SHP77 treated with DMSO at 0.1 percent for 48 hours (cell line): ENCODE results near the gene TEAD4.

Source experiments
- DNase-seq: peaks from one replicate; lab custom pipeline; 2025; lab: John Stamatoyannopoulos, UW

The TEAD4 gene

GRCh38 chr12:2960996-2961616 lies 1.9 kb downstream of the TEAD4 start:
- DNase-seq: no peak

- DNase-seq: no peak
These were observed 2.5 kb downstream of the TEAD4 start for GRCh38 chr12:2961705-2962104.

GRCh38 chr12:2963154-2963759 lies 4.1 kb downstream of the TEAD4 start:
- DNase-seq: no peak

GRCh38 chr12:2963760-2964292 lies 4.6 kb downstream of the TEAD4 start:
- DNase-seq: no peak

GRCh38 chr12:2967651-2968050 lies 8.5 kb downstream of the TEAD4 start:
- no peak for DNase-seq

- no peak for DNase-seq
These were observed 11.5 kb downstream of the TEAD4 start for GRCh38 chr12:2970744-2971143.

GRCh38 chr12:2973566-2973965 lies 14.4 kb downstream of the TEAD4 start:
- no peak for DNase-seq

- no peak for DNase-seq
These were observed 15.4 kb downstream of the TEAD4 start for GRCh38 chr12:2974560-2974971.

GRCh38 chr12:2976581-2976996 lies 17.4 kb downstream of the TEAD4 start:
- DNase-seq: no peak

- no peak for DNase-seq
These were observed 18.6 kb downstream of the TEAD4 start for GRCh38 chr12:2977776-2978175.

GRCh38 chr12:2979806-2980205 lies 20.6 kb downstream of the TEAD4 start:
- no peak for DNase-seq

GRCh38 chr12:2980630-2981029 lies 21.4 kb downstream of the TEAD4 start:
- no peak for DNase-seq

GRCh38 chr12:2982361-2982760 lies 23.2 kb downstream of the TEAD4 start:
- no peak for DNase-seq

GRCh38 chr12:2984249-2984648 lies 25.1 kb downstream of the TEAD4 start:
- no peak for DNase-seq

- DNase-seq: no peak
These were observed 25.5 kb downstream of the TEAD4 start for GRCh38 chr12:2984698-2985097.

- no peak for DNase-seq
These were observed 27.7 kb downstream of the TEAD4 start for GRCh38 chr12:2986876-2987275.

- DNase-seq: no peak
These were observed 29.3 kb downstream of the TEAD4 start for GRCh38 chr12:2988494-2988893.

GRCh38 chr12:2992724-2993123 lies 33.5 kb downstream of the TEAD4 start:
- DNase-seq: no peak

GRCh38 chr12:2997989-2998670 lies 38.9 kb downstream of the TEAD4 start:
- no peak for DNase-seq

GRCh38 chr12:2998789-2999264 lies 39.6 kb downstream of the TEAD4 start:
- DNase-seq: no peak

- no peak for DNase-seq
These were observed 40.2 kb downstream of the TEAD4 start for GRCh38 chr12:2999265-2999841.

- DNase-seq: no peak
These were observed 41.5 kb downstream of the TEAD4 start for GRCh38 chr12:3000548-3001275.
